ENCODE results near the gene TMEM106B.

DNA sequence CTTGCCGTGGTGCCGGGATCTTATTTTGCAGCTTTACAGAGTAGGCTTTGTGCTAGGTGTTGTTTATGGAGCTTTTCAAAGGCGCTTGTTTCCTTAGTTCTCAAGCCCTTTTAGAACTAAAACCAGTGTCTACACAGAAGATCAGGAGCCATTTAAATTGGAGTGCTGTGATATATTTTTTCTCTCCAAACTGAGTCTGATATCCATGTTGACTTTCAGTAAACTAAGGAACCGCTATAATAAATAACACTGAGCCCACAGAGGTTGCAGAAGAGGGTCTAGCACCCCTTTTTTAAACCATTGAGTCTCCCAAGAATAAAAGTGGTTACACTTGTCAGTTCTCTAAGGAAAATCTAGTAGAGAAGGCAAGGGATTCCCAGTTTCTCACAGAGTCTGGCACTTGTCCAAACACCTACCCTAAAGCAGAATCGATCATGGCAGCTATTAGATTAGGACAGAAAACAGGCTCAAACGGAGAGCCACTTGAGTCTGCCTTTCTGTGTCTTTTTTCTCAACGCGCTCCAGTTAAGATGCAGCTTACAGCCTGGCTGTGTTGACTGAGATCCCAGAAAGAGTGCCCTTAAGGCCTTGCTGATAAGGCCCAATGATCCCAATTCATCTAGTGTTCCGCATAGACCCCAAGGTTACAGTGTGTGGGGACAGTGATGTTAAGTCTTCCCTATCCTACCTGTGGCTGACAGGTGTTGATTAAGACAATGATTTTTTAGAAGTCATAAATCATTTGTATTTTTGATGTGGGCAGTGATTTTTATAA is 804 bp downstream of the TMEM106B start:
- TF ChIP-seq POLR2A (IDR thresholded peaks at IDR 0.05; ENCODE audit: low read length): no peak
- TF ChIP-seq GATA1 (IDR thresholded peaks at IDR 0.05; ENCODE audit: low read depth, low read length): no peak
